ENCODE measurements around the gene NPIPB6. TPM values are rescaled to one million over a fixed set of nuclear protein-coding genes. Genes with fewer than 3 reads are reported as not detected.
"Not testable (repeated sequence)": the region's sequence is repeated elsewhere in the genome, so short reads cannot be mapped to it uniquely, and the experiment has no call there.

NPIPB6 gene
- 5.7 and 7.0 TPM in 2 replicates for total RNA-seq
- long read RNA-seq, partial matches to known transcripts = 0 of 1 reads
- long read RNA-seq, other reads (novel, unspliced or antisense) = 1 of 1 reads

DNA sequence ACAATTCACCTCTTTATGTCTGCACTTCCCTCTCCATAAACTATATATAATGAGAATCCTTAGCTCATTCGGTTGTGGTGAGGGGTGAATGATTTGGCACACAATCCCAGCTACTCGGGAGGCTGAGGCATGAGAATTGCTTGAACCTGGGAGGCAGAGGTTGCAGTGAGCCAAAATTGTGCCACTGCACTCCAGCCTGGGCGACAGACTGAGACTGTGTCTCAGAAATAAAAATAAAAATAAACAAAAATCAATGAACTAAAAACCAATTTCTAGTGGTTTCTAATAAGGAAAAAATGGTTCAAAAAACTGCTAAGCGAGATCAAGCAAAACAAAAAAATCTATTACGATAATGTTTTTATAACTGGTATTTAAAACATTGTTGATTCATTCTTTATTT lies at the start of gene NPIPB6:
TSS of gene NPIPB6 (minus strand) at position 101 of the 400 bp plus-strand sequence. CDS start 686 bp downstream, outside the sequence.
- H3K27me3 Mint-ChIP-seq; H3K4me1 Mint-ChIP-seq (ENCODE audit: low read depth); H3K27ac Mint-ChIP-seq: not testable (repeated sequence)

DNA sequence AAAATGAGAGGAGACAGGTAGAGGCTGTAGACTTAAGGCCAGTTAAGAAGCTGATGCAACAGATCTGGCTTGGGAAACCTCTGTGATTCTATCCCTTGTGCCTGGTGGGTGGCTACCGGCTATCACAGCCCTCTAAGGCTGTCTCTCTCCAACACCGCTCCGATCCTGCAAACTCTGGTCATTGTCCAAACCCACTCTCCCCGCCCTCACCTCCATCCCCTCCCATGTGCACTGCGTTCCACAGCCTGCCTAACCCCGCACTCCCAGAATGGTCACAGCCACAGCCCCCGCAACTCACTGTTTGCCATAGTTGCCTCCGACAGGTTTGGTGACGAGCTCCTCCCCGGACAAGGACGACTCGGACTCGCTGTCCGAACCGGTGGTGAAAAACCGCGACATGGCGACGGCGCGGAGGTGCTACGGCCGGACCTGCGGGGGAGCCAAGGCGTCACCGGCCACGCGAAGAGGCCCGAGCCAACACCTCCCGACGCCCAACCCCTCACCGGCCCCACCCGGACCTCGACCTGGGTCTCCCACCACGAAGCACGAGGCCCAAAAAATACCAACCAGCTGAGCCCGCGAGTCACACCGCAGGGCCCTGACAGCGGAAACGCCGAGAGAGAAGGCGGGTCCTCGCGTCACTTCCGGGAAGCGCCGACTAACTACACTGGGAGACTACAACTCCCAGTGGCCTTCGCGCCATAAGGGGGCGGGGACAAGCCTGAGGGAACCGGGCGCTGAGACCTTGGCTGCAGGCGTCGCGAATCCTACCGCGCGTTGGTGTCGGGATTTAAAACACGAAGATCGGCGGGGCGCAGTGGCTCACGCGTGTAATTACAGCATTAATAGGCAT lies 40.1 kb upstream of the NPIPB6 start, which contains the start of gene EIF3CL:
TSS of gene EIF3CL (minus strand) at position 622 of the 853 bp plus-strand sequence. CDS start at position 399, 223 bp downstream.
- not testable (repeated sequence) for H3K36me3 Mint-ChIP-seq (ENCODE audit: insufficient read depth); H3K4me1 Mint-ChIP-seq (ENCODE audit: low read depth); H3K9me3 Mint-ChIP-seq (ENCODE audit: low read depth); H3K27ac Mint-ChIP-seq; H3K27me3 Mint-ChIP-seq; DNase-seq (ENCODE audit: low spot score, unreplicated experiment)
- H3K4me3 Mint-ChIP-seq (ENCODE audit: low read depth) = peak within 1 kb of the TSS; percentile 65

More for the DNA sequence above, at the start of gene NPIPB6:
- not testable (repeated sequence) for DNase-seq (ENCODE audit: low spot score, unreplicated experiment); H3K36me3 Mint-ChIP-seq (ENCODE audit: insufficient read depth); H3K4me3 Mint-ChIP-seq (ENCODE audit: low read depth); H3K9me3 Mint-ChIP-seq (ENCODE audit: low read depth)

DNA sequence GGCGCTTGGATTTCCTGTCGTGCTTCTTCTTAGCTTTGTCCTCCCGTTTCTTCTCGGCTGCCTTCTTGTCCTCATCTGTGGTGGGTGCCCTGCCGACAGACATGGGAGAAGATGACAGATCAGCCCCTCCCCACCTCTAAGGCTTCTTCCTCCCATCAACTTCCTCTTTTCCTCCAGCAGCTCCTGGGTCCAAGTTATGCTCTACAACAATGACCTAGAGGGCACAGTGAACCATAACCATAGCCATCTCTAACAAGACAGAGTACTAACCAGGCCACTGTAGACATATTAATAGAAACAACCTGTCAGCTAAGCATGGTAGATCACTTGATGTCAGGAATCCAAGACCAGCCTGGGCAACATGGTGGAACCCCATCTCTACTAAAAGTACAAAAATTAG lies 28.7 kb upstream of the NPIPB6 start:
- not testable (repeated sequence) for H3K27me3 Mint-ChIP-seq; H3K4me3 Mint-ChIP-seq (ENCODE audit: low read depth); DNase-seq (ENCODE audit: low spot score, unreplicated experiment); H3K9me3 Mint-ChIP-seq (ENCODE audit: low read depth); H3K27ac Mint-ChIP-seq; H3K4me1 Mint-ChIP-seq (ENCODE audit: low read depth); H3K36me3 Mint-ChIP-seq (ENCODE audit: insufficient read depth)

DNA sequence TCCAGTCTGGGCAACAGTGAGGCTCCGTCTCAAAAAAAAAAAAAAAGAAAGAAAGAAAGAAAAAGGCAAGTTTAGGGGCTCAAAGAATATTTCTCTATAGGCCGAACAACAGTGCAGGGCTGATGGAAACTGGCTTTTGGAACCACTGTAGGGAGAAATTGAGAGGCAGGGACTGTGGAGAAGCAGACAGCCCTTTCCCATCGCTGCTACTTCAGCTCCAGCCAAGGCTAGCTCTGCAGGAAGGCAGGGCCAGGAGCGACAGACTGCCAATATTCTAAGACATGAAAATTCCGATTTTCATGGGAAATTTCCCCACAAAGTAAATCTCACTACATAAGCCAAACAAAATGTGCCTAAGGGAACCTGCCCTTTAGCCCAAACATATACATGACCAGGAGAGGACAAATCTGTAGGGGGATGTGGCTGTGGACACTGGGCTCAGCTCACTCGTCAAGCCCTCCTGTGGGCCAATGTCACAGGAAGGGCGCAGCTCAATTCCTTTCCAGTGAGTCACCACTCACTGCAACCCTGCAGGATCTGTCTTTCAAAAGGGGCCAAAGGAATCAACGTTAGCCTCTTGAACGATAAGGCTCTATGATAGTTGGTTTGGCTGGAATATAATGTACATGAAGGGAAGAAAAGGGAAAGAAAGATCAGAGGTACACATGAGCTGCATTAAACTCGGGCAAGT lies 19.0 kb upstream of the NPIPB6 start:
- H3K27me3 Mint-ChIP-seq; H3K4me3 Mint-ChIP-seq (ENCODE audit: low read depth); H3K27ac Mint-ChIP-seq; H3K36me3 Mint-ChIP-seq (ENCODE audit: insufficient read depth); H3K4me1 Mint-ChIP-seq (ENCODE audit: low read depth); H3K9me3 Mint-ChIP-seq (ENCODE audit: low read depth); DNase-seq (ENCODE audit: low spot score, unreplicated experiment): not testable (repeated sequence)

DNA sequence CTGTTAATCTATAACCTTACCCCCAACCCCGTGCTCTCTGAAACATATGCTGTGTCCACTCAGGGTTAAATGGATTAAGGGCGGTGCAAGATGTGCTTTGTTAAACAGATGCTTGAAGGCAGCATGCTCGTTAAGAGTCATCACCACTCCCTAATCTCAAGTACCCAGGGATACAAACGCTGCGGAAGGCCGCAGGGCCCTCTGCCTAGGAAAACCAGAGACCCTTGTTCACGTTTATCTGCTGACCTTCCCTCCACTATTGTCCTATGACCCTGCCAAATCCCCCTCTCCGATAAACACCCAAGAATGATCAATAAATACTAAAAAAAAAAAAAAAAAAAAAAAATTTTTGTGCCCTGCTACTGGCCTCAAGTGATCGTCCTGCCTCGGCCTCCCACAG lies 14.5 kb upstream of the NPIPB6 start:
- not testable (repeated sequence) for H3K9me3 Mint-ChIP-seq (ENCODE audit: low read depth); H3K4me1 Mint-ChIP-seq (ENCODE audit: low read depth); DNase-seq (ENCODE audit: low spot score, unreplicated experiment)

DNA sequence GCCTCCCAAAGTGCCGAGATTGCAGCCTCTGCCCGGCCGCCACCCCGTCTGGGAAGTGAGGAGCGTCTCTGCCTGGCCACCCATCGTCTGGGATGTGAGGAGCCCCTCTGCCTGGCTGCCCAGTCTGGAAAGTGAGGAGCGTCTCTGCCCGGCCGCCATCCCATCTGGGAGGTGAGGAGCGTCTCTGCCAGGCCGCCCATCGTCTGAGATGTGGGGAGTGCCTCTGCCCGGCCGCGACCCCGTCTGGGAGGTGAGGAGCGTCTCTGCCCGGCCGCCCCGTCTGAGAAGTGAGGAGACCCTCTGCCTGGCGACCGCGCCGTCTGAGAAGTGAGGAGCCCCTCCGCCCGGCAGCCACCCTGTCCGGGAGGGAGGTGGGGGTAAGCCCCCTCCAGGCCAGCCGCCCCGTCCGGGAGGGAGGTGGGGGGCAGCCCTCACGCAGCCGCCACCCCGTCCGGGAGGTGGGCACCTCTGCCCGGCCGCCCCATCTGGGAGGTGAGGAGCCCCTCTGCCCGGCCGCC lies 13.9 kb upstream of the NPIPB6 start:
- not testable (repeated sequence) for DNase-seq (ENCODE audit: low spot score, unreplicated experiment)

More for the DNA sequence above, 14.5 kb upstream of the NPIPB6 start:
- H3K4me3 Mint-ChIP-seq (ENCODE audit: low read depth); H3K36me3 Mint-ChIP-seq (ENCODE audit: insufficient read depth); H3K27me3 Mint-ChIP-seq; H3K27ac Mint-ChIP-seq: not testable (repeated sequence)

DNA sequence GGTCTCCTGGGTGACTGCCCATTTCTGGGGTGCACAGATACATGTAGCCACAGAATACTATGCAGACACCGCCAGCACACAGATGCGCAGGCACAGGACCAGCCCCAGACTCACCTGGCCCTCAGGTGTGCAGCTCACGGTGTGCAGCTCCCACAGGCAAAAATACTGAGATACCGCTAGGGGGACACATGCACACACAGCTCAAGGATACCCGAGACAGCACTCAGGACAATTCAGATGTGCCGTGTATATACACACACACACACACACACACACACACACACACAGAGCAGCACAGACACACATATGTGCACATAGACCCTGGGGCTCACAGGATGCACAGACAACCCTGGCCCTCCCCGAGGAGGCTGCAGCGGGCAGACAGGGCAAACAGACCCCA lies 11.8 kb upstream of the NPIPB6 start:
- not testable (repeated sequence) for H3K4me1 Mint-ChIP-seq (ENCODE audit: low read depth); H3K27me3 Mint-ChIP-seq; H3K36me3 Mint-ChIP-seq (ENCODE audit: insufficient read depth); H3K9me3 Mint-ChIP-seq (ENCODE audit: low read depth); DNase-seq (ENCODE audit: low spot score, unreplicated experiment); H3K4me3 Mint-ChIP-seq (ENCODE audit: low read depth); H3K27ac Mint-ChIP-seq

More for the DNA sequence above, 13.9 kb upstream of the NPIPB6 start:
- H3K27me3 Mint-ChIP-seq; H3K27ac Mint-ChIP-seq; H3K4me3 Mint-ChIP-seq (ENCODE audit: low read depth); H3K9me3 Mint-ChIP-seq (ENCODE audit: low read depth); H3K36me3 Mint-ChIP-seq (ENCODE audit: insufficient read depth); H3K4me1 Mint-ChIP-seq (ENCODE audit: low read depth): not testable (repeated sequence)

DNA sequence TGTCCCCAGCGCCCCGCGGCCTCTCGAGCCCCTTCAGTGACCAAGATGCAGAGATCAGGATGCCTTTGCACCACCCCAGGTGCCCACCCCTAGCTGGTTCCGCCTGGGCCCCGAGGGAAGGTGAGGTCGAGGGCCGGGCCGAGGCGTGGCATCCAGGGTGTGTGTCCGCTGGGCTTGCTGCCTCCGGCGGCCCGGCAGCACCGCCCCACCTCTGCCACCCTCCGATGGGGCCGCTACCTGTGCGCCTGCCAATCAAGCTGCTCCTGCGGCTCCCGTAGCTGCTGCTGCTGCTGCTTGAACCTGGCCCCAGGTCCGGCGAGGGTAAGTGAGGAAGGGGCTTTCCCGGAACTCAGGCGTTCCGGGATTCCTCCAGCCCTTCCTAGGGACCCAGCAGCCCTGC lies 11.0 kb upstream of the NPIPB6 start:
- not testable (repeated sequence) for H3K4me1 Mint-ChIP-seq (ENCODE audit: low read depth); H3K36me3 Mint-ChIP-seq (ENCODE audit: insufficient read depth); H3K4me3 Mint-ChIP-seq (ENCODE audit: low read depth)

DNA sequence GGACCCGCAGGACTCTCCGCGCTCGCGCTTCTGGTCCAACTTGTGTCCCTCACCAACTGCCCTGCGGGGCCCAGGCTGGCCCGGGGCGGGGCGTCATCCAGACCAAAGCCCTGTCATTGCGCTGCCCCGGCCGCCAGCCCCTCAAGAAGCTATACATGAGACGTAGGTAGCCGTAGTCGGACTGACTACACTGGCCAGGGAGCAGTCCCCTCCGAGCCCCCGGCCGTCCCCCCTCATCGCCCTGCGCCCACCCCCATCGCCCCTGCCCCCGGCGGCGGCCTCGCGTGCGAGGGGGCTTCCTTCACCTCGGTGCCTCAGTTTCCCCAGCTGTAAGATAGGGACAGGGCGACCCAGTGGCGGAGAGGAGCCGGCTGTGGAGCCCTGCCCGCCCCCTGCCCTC lies 4.6 kb upstream of the NPIPB6 start:
- H3K9me3 Mint-ChIP-seq (ENCODE audit: low read depth); H3K4me1 Mint-ChIP-seq (ENCODE audit: low read depth); H3K27ac Mint-ChIP-seq; H3K4me3 Mint-ChIP-seq (ENCODE audit: low read depth); H3K27me3 Mint-ChIP-seq; H3K36me3 Mint-ChIP-seq (ENCODE audit: insufficient read depth): not testable (repeated sequence)
- peak; percentile 8 for DNase-seq (ENCODE audit: low spot score, unreplicated experiment)

More for the DNA sequence above, 11.0 kb upstream of the NPIPB6 start:
- H3K27me3 Mint-ChIP-seq; H3K9me3 Mint-ChIP-seq (ENCODE audit: low read depth); H3K27ac Mint-ChIP-seq; DNase-seq (ENCODE audit: low spot score, unreplicated experiment): not testable (repeated sequence)

DNA sequence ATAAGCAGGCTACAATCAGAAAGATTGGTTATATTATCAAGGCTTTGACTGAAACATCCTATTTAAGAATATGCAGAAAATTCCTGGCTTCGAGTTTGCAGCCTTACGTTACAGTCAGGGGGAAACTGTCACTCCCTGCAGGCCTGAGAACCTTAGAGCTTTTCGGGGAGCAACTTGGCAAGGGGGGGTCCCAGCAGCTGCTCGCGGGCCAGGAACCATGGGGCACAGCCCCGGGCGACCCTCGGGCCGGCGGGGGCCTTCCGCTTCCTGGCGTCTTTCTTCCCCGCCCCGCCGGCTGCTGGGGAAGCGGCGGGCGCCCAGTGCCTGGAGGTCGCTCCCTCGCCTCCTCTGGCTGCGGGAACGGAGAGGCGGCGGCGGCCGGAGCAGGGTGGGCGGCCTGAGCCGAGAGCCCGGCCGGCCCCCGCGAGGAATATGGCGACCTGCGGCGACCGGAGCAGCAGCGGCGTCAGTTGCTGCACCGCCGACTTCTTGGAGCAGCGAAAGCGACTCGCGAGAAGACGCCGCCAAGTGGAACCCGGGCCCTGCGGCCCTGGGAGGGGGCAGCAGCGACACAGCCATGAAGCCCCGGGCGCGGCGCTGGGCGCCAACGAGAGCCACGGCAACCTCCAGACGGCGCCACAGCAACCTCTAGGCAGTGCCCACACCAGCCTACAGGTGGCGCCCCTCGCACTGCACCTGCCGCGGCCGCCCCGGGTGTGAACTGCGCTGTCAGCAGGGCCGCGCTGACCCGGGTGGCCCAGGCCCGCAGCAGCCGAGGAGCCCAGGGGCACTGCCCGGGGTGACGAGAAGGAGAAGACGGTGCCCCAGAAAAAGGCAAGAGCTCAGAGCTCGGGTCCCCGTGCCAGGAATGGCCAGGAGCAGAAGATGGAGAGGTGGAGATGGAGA lies 1.2 kb upstream of the NPIPB6 start:
- H3K4me3 Mint-ChIP-seq (ENCODE audit: low read depth); H3K9me3 Mint-ChIP-seq (ENCODE audit: low read depth); H3K27ac Mint-ChIP-seq; H3K4me1 Mint-ChIP-seq (ENCODE audit: low read depth); DNase-seq (ENCODE audit: low spot score, unreplicated experiment); H3K27me3 Mint-ChIP-seq; H3K36me3 Mint-ChIP-seq (ENCODE audit: insufficient read depth): not testable (repeated sequence)

DNA sequence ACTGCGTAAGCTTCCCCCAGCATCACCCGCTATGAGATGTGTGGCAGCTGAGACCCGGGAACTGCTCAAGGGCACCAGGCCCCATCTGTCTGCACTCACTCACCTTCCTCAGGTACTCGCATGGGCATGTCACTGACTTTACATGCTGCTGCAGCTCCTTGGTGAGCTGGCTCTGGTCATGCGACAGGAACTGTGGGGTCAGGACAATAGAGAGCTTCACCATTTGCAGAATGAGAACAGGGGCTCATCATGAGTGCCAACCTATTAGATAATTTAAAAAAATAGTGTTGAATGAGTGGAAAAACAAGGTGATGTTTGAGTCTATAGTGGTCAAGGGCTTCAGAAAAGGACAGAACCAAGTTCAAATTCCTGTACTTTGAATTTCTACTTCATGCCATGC lies 708 bp downstream of the NPIPB6 start:
- not testable (repeated sequence) for H3K27ac Mint-ChIP-seq; H3K4me3 Mint-ChIP-seq (ENCODE audit: low read depth); DNase-seq (ENCODE audit: low spot score, unreplicated experiment); H3K27me3 Mint-ChIP-seq; H3K4me1 Mint-ChIP-seq (ENCODE audit: low read depth); H3K36me3 Mint-ChIP-seq (ENCODE audit: insufficient read depth); H3K9me3 Mint-ChIP-seq (ENCODE audit: low read depth)

DNA sequence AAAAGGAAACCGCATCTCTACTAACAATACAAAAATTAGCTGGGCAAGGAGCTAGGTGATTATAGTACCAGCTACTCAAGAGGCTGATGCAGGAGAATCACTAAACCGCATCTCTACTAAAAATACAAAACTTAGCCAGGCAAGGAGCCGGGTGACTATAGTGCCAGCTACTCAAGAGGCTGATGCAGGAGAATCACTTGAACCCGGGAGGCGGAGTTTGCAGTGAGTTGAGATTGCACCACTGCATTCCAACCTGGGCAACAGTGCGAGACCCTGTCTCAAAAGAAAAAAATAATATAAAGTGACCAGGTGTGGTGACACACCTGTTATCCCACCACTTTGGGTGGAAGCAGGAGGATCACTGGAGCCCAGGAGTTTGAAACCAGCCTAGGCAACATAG lies 25.1 kb downstream of the NPIPB6 start:
- not testable (repeated sequence) for H3K9me3 Mint-ChIP-seq (ENCODE audit: low read depth); H3K4me3 Mint-ChIP-seq (ENCODE audit: low read depth); H3K4me1 Mint-ChIP-seq (ENCODE audit: low read depth); DNase-seq (ENCODE audit: low spot score, unreplicated experiment); H3K36me3 Mint-ChIP-seq (ENCODE audit: insufficient read depth); H3K27me3 Mint-ChIP-seq; H3K27ac Mint-ChIP-seq
